WTC11 (cell line): ENCODE results near the gene RBMS1.

Experiments used
- CTCF ChIP-seq: fragments of 200-600 bp; IDR thresholded peaks from 2 replicates; pipeline ENCODE4 v1.8.0; 2022; ENCODE audit warnings: antibody characterized with exemption
- TEAD4 ChIP-seq: sonication (generic); formaldehyde crosslinking; IDR thresholded peaks from 2 replicates; pipeline ENCODE4 v1.8.0; 2022; ENCODE audit warnings: mild to moderate bottlenecking, missing genetic modification reagents

GRCh38 chr2:160254189-160254762 lies 239.3 kb downstream of the RBMS1 start:
- TF ChIP-seq TEAD4 (CRISPR knock-in tag) = no peak
- no peak for TF ChIP-seq CTCF
